ENCODE data around the gene PIKFYVE. TPM values are rescaled to one million over a fixed set of nuclear protein-coding genes. Genes with fewer than 3 reads are reported as not detected.

PIKFYVE gene
- total and polyA plus RNA-seq, 2 of the 8 experiments (the other 6 are each of a cell fraction or from before 2014, with no cell fraction given) = 8.8 to 33.5 TPM

- DNase-seq (ENCODE audit: low read depth in 1 of 2, low spot score in 2 of 2) (no peak), FAIRE-seq (no peak)
- Histone ChIP-seq H2BK15ac (ENCODE audit: low read length) (no peak overlapping the region), H3K79me2 (ENCODE audit: control insufficient read depth in 1 of 2, insufficient read depth in 2 of 2, low read length in 2 of 2) (no peaks in the 10 kb centered on the region), H2BK5ac (ENCODE audit: low read depth, low read length) (no peak overlapping the region), H2BK12ac (ENCODE audit: low read depth, low read length) (no peak overlapping the region), H3K23ac (ENCODE audit: insufficient read length) (no peak overlapping the region), H3K4ac (replicated peaks; ENCODE audit: insufficient read length, low read depth, low read length) (no peak overlapping the region), H3K4me3 (ENCODE audit: extremely low read depth in 1 of 4, insufficient read depth in 2 of 4, low read depth in 3 of 4, low read length in 4 of 4) (no peak overlapping the region), H3K14ac (ENCODE audit: insufficient read length) (no peak overlapping the region), H3K18ac (ENCODE audit: extremely low read depth, low read length) (no peak overlapping the region), H4K8ac (ENCODE audit: extremely low read depth, insufficient read depth, low read length) (no peak overlapping the region), H3K36me3 (ENCODE audit: control insufficient read depth in 2 of 4, insufficient read depth in 4 of 4, low read length in 3 of 4) (peaks cover 8 to 75% (median 24%) of the 10 kb centered on the region in 4 experiments), H4K20me1 (replicated peaks in 1 of 2; ENCODE audit: control insufficient read depth in 1 of 2, insufficient read depth in 2 of 2, low read length in 2 of 2) (peaks cover 0 to 3% of the 10 kb centered on the region in 2 experiments), H3K27ac (ENCODE audit: low read depth, low read length) (no peak overlapping the region), H3K4me1 (replicated peaks in 1 of 4; ENCODE audit: control insufficient read depth in 3 of 4, insufficient read depth in 4 of 4, low read length in 3 of 4) (no peaks in the 10 kb centered on the region), H4K5ac (ENCODE audit: insufficient read length, low read depth, low read length) (no peak overlapping the region), H3K4me2 (ENCODE audit: insufficient read depth in 1 of 2, low read depth in 2 of 2, low read length in 2 of 2) (no peak overlapping the region), H3K79me1 (ENCODE audit: low read depth, low read length) (no peaks in the 10 kb centered on the region), H3K56ac (replicated peaks; ENCODE audit: insufficient read length, low read depth, low read length) (no peak overlapping the region), H4K91ac (replicated peaks; ENCODE audit: insufficient read length, low read length) (no peak overlapping the region), H2BK120ac (replicated peaks; ENCODE audit: low read depth, low read length) (no peak overlapping the region), H2AK5ac (ENCODE audit: low read depth, low read length) (no peak overlapping the region), H3K23me2 (ENCODE audit: low read depth, low read length) (no peaks in the 10 kb centered on the region), H3K9ac (replicated peaks in 1 of 4; ENCODE audit: extremely low read depth in 1 of 4, low read depth in 3 of 4, low read length in 3 of 4) (no peak overlapping the region), H3K27me3 (replicated peaks in 1 of 4; ENCODE audit: control insufficient read depth in 3 of 4, extremely low read depth in 1 of 4, insufficient read depth in 3 of 4, low read length in 3 of 4) (no peaks in the 10 kb centered on the region), H3K9me3 (ENCODE audit: insufficient read depth in 2 of 2, low read depth in 1 of 2, low read length in 1 of 2) (no peaks in the 10 kb centered on the region), H2AFZ (ENCODE audit: low read length) (no peak overlapping the region), H2BK20ac (ENCODE audit: low read length) (no peak overlapping the region)
- POLR2A ChIA-PET (ENCODE audit: partially characterized antibody) = no interaction called here
- no peak for TF ChIP-seq CHD1 (IDR thresholded peaks at IDR 0.05; ENCODE audit: low read depth, low read length)
- TF ChIP-seq GABPA (IDR thresholded peaks at IDR 0.05; ENCODE audit: borderline replicate concordance, insufficient read depth, low read length) = no peak
- TF ChIP-seq POU5F1 (IDR thresholded peaks at IDR 0.05; ENCODE audit: low read depth, low read length) = no peak
- no peak for TF ChIP-seq KDM1A (IDR thresholded peaks at IDR 0.05; ENCODE audit: borderline replicate concordance, low read length)
- no peak for TF ChIP-seq POLR2A (IDR thresholded peaks at IDR 0.05; ENCODE audit: control extremely low read depth in 1 of 2, low read depth in 2 of 2, low read length in 2 of 2)
- WGBS, 2 experiments (ENCODE audit: extremely low coverage in 1 of 2, insufficient coverage in 1 of 2, insufficient read length in 1 of 2, insufficient replicate concordance in 2 of 2, low coverage in 1 of 2, low lambda C conversion rate in 2 of 2, missing lambda C conversion rate in 1 of 2) = 88% methylated on average over 4 of the region's 4 CpGs; no CpG with 5 or more reads in 1 of the 2 experiments
- CTCF ChIA-PET (ENCODE audit: partially characterized antibody) = interaction anchor here (0.6 kb wide), 1 partner anchor 61 kb away, joined by 3 read pairs; no protein-coding TSS in a partner anchor
Measured at GRCh38 chr2:208346756-208347155, 80.7 kb downstream of the PIKFYVE start.
